Measurements from ENCODE around the gene KIF5A.
"Not testable (repeated sequence)": the region's sequence is repeated elsewhere in the genome, so short reads cannot be mapped to it uniquely, and the experiment has no call there.

The KIF5A gene

DNA sequence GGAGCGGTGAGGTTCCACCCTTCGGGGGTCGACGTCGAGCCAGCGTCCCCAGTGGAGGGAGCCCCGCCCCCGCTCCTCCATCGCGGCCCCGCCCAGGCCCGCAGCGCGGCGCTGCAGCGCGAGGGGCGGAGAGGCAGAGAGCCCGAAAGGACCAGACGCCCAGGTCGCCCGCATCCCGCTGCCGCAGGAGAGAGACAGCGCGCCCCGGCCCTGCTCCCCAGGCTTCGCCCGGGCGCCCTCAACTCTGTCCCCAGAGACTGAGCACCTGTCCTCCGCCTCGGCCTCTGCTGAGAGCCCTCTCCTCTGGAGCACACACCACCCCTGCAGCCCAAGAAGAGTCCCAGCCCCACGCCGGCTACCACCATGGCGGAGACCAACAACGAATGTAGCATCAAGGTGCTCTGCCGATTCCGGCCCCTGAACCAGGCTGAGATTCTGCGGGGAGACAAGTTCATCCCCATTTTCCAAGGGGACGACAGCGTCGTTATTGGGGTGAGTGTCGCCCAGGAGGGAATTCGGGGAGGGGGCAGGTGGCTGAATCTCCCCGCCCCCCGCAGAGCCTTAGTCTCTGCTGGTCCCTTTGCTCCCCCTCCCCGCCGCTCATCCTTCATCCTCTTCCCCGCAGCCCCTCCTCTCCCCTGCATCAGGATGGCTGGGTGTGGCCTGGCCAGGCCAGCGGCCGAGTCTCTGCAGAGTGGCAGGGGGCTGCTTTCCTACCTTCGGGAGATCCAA lies at the start of gene KIF5A:
KIF5A (plus strand) TSS at position 136 of the 732 bp plus-strand sequence; CDS start at position 364, 228 bp downstream.
- TF ChIP-seq, protein P1, sequence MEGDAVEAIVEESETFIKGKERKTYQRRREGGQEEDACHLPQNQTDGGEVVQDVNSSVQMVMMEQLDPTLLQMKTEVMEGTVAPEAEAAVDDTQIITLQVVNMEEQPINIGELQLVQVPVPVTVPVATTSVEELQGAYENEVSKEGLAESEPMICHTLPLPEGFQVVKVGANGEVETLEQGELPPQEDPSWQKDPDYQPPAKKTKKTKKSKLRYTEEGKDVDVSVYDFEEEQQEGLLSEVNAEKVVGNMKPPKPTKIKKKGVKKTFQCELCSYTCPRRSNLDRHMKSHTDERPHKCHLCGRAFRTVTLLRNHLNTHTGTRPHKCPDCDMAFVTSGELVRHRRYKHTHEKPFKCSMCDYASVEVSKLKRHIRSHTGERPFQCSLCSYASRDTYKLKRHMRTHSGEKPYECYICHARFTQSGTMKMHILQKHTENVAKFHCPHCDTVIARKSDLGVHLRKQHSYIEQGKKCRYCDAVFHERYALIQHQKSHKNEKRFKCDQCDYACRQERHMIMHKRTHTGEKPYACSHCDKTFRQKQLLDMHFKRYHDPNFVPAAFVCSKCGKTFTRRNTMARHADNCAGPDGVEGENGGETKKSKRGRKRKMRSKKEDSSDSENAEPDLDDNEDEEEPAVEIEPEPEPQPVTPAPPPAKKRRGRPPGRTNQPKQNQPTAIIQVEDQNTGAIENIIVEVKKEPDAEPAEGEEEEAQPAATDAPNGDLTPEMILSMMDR (IDR thresholded peaks at IDR 0.05; ENCODE audit: low read depth, low read length): no peak
- H3K4me3 ChIP-seq (ENCODE audit: low read depth, low read length): peak within 1 kb of the TSS; percentile 50

DNA sequence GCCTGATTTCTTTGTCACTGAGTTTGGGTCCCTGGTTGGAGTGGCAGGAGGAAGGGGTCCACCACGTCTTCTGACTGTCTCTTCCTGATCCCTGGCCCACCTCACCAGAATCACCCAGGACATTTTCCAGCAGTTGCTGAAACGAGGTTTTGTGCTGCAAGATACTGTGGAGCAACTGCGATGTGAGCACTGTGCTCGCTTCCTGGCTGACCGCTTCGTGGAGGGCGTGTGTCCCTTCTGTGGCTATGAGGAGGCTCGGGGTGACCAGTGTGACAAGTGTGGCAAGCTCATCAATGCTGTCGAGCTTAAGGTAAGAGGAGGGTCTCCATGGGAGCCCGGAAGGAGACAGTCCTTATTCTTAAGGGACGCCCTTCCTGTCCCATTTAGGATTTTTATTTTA lies 49.6 kb upstream of the KIF5A start:
- H3K4me3 ChIP-seq (ENCODE audit: low read depth, low read length): no peak overlapping the region
- TF ChIP-seq, protein P1 (IDR thresholded peaks at IDR 0.05; ENCODE audit: low read depth, low read length): no peak

DNA sequence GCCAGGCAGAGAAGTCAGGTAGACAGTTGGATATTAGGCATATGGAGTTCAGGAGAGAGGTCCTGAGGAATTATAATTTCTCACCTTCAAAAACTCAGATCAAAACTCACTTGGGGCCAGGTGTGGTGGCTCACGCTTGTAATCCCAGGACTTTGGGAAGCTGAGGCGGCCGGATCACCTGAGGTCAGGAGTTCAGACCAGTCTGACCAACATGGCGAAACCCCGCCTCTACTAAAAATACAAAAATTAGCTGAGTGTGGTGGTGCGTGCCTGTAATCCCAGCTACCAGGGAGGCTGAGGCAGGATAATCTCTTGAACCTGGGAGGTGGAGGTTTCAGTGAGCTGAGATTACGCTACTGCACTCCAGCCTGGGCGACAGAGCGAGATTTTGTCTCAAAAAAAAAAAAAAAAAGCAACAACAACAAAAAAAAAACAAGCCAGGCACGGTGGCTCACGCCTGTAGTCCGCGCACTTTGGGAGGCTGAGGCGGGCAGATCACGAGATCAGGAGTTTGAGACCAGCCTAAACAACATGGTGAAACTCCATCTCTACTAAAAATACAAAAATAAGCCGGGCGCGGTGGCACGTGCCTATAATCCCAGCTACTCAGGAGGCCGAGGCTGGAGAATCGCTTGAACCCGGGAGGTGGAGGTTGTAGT lies 47.4 kb upstream of the KIF5A start:
- not testable (repeated sequence) for H3K4me3 ChIP-seq (ENCODE audit: low read depth, low read length)

DNA sequence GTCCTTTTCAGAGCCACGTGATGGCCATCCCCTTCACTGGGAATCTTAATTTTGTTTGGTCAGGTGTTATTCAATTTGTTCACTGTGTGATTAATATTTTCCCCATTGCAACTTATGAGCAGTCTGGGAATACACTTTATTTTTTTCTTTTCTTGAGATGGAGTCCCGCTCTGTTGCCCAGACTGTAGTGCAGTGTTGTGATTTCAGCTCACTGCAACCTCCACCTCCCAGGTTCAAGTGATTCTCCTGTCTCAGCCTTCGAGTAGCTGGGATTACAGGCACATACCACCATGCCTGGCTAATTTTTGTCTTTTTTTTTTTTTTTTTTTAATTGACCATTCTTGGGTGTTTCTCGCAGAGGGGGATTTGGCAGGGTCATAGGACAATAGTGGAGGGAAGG lies 43.3 kb upstream of the KIF5A start:
- H3K4me3 ChIP-seq (ENCODE audit: low read depth, low read length): not testable (repeated sequence)

DNA sequence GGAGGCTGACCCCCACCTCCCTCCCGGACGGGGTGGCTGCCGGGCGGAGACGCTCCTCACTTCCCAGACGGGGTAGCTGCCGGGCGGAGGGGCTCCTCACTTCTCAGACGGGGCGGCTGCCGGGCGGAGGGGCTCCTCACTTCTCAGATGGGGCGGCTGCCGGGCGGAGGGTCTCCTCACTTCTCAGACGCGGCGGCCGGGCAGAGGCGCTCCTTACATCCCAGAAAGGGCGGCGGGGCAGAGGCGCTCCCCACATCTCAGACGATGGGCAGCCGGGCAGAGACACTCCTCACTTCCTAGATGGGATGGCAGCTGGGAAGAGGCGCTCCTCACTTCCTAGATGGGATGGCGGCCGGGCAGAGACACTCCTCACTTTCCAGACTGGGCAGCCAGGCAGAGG lies 42.0 kb upstream of the KIF5A start:
- not testable (repeated sequence) for H3K4me3 ChIP-seq (ENCODE audit: low read depth, low read length)

DNA sequence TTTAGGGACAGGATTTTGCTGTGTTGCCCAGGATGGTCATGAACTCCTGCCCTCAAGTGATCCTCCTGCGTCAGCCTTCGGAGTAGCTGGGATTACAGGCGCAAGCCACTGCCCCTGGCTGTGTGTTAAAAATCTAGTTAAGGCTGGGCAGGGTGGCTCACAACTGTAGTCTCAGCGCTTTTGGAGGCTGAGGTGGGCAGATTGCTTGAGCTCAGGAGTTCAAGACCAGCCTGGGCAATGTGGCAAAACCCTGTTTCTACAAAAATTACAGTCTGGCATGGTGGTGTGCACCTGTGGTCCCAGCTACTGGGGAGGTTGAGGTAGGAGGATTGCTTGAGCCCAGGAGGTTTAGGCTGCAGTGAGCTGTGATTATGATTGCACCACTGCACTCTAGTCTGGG lies 38.7 kb upstream of the KIF5A start:
- no peak overlapping the region for H3K4me3 ChIP-seq (ENCODE audit: low read depth, low read length)
- TF ChIP-seq, protein P1 (IDR thresholded peaks at IDR 0.05; ENCODE audit: low read depth, low read length): no peak

DNA sequence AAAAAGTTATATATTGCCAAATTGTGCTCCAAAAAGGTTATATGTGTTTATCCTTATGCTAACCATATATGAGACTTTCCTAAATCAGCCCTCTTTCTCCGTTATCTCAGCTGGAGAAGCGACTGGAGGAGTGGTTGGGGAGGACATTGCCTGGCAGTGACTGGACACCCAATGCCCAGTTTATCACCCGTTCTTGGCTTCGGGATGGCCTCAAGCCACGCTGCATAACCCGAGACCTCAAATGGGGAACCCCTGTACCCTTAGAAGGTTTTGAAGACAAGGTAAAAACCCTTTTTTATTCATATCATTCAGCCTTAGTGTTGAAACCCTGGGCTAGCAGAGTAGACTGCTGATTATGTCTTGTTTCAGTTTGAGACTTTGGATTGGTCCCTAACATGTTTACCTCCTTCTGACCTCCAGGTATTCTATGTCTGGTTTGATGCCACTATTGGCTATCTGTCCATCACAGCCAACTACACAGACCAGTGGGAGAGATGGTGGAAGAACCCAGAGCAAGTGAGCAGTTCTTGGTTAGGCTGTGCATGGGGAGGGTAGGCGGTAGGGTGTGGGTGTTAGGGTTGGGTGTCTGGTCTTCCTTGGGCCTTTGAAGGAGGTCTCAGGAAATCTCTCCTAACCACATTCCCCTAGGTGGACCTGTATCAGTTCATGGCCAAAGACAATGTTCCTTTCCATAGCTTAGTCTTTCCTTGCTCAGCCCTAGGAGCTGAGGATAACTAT lies 38.1 kb upstream of the KIF5A start:
- TF ChIP-seq, protein P1 (IDR thresholded peaks at IDR 0.05; ENCODE audit: low read depth, low read length): no peak

DNA sequence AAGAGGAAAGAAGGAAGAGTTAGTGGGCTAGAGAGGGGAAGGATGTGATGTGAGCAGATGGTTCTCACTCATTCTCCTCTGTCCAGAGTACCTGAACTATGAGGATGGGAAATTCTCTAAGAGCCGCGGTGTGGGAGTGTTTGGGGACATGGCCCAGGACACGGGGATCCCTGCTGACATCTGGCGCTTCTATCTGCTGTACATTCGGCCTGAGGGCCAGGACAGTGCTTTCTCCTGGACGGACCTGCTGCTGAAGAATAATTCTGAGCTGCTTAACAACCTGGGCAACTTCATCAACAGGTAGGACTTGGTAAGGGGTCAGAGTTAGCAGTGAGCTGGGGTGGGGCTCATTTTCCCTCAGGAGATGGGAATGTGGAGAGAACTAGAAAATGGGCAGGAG lies 37.2 kb upstream of the KIF5A start:
- no peak overlapping the region for H3K4me3 ChIP-seq (ENCODE audit: low read depth, low read length)
- TF ChIP-seq, protein P1 (IDR thresholded peaks at IDR 0.05; ENCODE audit: low read depth, low read length): no peak

More for the DNA sequence above, 38.1 kb upstream of the KIF5A start:
- H3K4me3 ChIP-seq (ENCODE audit: low read depth, low read length): no peak overlapping the region
